Myocyte (in vitro differentiated cells): ENCODE measurements around the gene KIAA0232. TPM values are rescaled to one million over a fixed set of nuclear protein-coding genes. Genes with fewer than 3 reads are reported as not detected.
A peak's percentile ranks its signal among the peaks of the same experiment; 100 is the strongest.
"Not testable (repeated sequence)": the region's sequence is repeated elsewhere in the genome, so short reads cannot be mapped to it uniquely, and the experiment has no call there.

Experiments
- DNase-seq: peaks from one replicate; pipeline ENCODE4 v3.0.0-alpha.2; 2012; ENCODE audit warnings: low read depth
- total RNA-seq: library from RNA; depleted of rRNA; stranded (reverse); fragments of >200 nt; gene quantifications from 2 replicates; pipeline ENCODE4 v1.2.3, GENCODE V29; 2014

Gene KIAA0232
- total RNA-seq, 1 donor from 2014 or later = 64.2 TPM

DNA sequence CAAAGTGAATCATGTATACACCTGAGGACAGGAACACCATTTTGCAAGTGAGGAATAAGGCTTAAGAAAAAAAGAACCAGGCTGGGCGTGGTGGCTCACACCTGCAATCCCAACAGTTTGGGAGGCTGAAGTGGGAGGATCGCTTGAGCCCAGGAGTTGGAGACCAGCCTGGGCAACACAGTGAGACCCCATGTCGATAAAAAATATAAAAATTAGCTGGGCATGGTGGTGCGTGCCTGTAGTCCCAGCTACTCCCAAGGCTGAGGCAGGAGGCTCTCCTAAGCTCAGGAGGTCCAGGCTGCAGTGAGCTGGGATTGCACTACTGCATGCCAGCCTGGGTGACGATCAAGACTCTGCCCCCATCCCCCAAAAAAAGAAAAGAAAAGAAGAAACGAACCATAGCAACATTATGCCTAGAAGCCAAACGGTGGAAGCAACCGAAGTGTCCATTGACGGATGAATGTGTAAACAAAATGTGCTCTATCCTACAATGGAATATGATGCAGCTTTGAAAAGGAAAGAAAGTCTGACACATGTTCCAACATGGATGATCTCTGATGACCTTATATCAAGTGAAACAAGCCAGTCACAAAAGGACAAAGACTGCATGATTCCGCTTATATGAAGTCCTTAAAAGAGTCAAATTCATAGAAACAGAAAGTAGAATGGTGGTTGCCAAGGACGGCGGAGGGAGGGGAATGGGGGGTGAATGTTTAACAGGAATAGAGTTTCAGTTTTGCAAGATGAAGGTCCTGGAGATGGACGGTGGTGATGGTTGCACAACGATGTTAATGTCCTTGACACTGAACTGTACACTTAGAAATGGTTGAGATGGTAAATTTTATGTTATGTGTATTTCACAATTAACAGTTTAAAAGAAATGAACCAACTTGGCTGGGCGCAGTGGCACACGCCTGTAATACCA lies 8.6 kb upstream of the KIAA0232 start:
- no peak for DNase-seq

DNA sequence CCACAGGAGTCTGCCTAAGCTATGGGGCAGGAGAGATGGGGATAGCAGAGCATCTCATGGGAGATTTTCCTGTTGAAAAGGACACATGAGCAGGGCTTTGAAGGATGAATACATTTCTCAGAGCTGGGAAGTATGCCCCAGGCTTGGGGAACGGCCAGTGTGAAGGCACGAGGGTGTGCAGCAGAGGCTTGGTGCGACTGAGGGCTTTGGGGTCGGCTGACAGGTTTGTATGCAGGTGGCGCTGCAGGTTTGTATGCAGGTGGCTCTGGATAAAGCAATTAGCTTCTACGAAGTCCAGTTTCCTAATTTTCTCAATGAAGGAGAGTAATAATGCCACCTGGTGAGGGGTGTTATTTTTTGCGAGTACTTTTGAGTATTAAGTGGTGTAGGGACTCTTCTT lies 6.8 kb upstream of the KIAA0232 start:
- DNase-seq = no peak

DNA sequence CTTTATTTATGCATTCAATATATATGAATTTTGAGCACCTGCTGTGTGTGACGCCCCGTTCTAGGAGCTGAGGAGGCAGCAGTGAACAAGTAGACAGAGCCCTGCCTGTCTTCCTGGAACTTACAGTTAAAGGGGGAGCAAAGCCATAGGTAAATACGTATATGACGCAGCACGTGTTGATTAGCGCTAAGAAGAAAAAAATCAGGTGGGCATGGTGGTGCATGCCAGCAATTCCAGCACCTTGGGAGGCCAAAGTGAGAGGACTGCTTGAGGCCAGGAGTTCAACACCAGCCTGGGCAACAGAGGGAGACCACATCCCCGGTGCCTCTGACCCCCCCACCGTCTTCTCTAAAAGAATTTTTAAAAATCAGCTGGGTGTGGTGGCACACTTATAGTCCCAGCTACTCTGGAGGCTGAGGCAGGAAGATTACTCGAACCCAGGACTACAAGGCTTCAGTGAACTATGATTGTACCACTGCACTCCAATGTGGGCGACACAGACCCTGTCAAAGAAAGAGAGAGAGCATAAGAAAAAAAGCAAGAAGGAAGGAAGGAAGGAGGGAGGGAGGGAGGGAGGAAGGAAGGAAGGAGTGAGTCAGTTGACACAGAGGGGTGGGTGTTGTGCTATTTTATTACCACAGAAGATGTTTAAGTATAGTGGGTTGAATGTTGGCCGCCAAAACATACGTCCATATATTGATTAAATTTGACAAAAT lies 5.4 kb upstream of the KIAA0232 start:
- DNase-seq = no peak

DNA sequence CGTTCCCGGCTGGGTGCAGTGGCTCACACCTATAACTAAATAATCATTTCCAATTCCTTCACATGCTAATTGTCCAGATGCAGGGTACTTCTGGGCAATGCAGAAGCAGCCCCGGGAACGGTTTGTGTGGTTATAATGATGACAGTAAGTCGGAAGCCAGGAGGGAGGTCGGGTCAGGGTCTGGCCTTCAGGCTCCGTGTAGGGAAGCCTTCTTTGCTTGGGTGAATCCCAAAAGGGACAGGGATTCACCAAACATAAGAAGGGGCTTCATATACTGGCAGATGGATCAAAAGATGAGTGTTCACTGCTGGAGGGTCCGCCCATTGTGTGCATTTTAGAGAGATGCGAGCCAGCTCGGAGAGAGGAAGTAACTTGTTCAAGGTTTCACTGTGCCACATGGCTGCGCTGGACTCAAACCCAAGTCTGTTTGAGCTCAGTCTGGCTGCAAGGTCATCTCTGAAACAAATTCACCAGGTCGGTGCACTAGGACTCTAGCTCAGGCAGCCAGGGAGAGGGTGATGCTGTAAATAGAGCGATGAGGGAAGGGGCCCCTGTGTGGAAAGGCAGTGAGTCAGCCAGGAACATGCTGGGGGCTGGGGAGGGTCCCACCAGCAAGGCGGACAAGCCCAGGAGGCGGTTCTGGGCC lies 4.8 kb upstream of the KIAA0232 start:
- DNase-seq = no peak

DNA sequence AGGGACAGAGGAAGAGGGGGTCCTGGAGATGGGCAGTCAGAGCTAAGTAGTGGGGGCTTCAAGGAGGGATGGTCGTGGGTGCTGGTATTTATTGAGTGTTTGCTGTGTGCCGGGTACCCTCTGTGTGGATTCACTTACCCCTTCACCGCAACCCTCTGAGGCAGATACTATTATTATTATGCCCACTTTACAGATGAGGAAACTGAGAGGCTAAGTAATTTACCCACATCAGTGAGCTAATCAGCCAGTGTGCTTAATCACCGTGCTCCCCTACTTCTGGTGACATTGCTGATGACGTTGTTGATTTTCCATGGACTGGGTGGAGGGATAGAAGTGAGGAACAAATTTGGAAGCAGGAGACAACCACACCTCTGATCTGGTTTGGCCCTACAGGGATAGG lies 4.1 kb upstream of the KIAA0232 start:
- DNase-seq = no peak

DNA sequence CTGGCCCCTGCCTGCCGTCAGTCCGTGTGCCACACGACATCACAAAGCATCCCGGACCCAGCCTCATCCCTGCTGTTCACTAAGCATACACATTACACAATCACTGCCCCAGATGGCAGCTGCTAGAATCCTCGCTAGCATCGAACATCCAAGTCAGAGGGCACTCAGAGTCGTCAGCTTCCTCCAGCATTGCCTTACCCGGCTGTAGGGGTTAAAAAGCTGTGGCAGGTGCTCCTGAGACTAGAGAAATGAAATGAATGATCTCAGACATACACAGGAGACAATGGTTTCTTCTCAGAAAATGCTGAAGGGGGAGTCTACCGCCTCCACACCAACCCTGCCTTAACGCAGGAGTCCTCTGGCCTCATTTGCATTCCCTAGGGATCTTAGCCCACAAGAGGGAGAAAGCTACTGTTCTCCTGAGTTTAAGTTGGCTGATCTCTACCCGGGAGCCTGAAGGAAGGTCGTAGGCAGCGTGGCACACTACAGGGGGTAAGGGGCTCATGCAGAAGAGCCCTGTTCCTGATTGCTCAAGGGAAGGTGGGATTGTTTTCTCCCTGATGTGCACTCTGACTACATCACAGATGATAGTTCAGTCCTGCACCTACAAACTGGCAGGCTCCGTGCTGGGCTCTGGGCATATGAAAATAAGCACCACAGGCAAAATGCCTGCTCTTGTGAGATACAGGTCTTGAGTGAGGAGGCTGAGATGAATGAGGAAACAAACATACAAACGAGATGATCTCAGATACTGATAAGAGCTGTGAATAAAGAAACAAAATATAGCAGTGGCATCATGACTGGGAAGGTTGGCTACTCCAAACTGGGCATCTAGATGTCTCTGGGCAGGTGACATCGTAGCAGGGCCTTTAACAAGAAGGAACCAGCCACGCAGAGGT lies 2.6 kb upstream of the KIAA0232 start:
- peak; percentile 71 for DNase-seq

DNA sequence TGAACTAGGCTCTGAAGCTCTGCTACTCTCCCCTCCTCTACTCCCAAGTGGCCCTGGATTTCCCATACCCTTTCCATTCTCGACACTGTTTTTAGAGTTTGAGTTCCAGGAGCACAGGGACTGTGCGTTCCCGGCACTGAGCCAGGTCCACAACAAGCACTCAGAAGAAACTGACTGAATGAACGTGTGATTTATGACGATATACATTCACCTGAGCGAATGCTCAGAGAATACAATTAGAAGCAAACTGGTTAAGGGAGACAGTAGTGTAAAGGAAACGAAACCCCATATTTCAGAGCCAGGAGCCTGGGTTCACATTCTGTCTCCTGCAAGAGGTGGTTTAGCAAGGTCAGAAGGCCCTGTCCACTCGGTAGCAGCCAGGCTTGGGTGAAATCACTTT lies 1.4 kb upstream of the KIAA0232 start:
- no peak for DNase-seq

DNA sequence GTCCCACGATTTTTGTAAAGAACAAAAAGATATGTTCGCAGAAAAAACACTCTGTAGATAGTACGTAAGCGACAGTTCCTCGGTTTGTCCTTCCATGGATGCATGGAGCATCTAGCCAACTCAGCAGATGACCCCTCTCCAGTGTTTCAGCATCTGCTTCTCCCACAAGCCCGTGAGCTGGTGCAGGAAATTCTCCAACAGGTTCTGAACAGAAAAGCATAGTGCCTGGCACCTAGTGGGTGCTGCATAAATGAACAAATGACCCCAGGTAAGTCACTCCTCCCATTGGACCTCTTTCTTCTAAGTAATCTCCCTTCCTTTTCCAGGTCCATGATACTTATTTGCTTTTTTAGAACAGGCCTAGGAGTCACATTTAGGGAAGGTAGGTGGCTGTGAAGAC lies 966 bp upstream of the KIAA0232 start:
- no peak for DNase-seq

DNA sequence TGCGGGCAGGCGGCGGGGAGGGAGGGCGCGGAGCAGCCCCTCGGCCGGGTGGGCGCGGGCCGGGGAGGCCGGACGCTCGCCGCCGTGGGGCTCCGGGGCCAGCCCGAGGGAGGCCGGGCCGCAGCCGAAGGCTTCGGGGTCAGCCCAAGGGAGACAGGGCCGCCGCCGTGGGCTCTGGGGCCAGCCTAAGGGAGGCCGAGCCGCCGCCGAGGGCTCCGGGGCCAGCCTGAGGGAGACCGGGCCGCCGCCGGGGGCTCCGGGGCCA lies 251 bp downstream of the KIAA0232 start:
- DNase-seq = peak; percentile 34

DNA sequence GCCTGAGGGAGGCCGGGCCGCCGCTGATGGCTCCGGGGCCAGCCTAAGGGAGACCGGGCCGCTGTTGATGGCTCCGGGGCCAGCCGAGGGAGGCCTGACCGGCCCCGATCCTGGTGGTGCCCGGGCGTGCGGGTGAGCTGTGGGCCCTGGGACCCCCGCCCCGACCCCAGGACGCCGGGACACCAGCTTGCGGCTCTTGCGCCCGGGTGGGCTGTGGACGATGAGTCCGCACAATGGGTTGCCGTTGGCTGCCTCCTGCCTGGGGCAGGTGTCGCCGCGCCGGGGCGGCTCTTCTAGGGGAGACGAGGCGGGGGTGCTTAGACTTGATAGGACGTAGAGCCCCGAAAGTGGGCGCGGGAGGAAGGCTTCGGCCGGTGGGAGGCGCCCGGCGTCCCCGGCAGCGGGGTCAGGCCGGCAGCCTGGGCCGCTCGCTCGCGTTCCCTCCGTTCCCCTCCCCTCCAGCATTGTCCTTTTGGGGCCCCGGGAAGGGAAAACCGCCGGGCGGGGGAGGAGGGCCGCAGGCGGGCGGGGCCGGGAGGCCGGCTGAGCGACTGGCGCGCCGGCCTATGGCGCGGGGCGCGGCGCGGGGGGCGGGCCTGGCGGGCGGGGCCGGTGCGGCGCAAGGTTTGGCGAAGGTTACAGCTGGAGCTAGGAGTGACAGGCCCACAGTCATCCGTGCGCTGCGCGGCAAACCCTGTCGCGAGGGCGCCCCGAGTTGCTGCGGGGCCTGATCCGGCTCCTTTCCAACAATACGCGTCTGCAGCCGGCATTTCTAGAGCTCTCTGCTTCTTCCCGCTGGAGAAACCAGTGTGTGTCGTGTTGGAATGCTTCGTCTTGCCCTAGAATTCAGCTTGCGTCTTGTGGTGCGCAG lies 819 bp downstream of the KIAA0232 start:
- peak; percentile 94 for DNase-seq

DNA sequence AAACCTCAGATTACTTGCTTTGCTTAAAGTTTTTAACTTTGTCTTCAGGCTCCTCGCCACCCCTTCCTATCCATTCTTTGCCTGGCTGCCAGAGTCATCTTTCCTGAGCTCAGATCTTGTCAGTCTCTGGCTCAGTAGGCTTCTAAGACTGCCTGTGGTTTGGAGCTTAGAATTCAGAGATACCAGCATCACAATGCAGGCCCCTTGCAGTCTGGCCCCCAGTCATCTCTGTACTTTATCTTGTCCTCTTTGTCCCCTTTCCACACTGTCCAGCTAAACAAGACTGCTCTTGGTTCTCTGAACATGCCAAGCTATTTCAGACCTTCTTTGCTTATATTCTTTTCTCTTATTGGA lies 3.0 kb downstream of the KIAA0232 start:
- DNase-seq = no peak

DNA sequence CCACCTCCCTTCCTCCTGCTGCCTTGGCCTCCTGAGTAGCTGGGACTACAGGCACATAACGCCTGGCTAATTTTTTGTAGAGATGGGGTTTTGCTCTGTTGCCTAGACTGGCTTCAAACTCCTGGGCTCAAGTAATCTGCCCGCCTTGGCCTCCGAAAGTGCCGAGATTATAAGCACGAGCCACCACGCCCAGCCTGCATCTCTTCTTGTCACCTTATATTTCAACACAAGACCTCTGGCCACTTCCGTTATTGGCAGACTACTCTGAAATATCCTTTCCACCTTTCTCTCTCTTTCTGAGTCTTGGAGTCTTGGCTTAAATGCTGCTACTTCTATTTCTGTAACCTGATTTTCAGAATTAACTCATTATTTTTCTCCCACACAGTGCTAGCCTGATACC lies 5.6 kb downstream of the KIAA0232 start:
- no peak for DNase-seq

DNA sequence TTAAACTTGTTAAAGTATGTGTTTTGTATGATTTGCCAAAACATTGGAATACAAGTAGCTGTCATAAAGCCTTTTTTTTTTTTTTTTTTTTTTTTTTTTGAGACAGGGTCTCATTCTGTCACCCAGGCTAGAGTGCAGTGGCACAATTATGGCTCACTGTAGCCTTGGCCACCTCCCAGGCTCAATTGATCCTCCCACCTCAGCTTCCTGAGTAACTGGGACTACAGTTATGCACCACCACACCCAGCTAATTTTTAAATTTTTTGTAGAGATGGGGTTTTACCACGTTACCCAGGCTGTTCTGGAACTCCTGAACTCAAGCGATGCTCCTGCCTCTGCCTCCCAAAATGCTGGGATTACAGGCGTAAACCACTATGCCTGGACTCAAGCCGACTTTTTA lies 8.7 kb downstream of the KIAA0232 start:
- DNase-seq = not testable (repeated sequence)

DNA sequence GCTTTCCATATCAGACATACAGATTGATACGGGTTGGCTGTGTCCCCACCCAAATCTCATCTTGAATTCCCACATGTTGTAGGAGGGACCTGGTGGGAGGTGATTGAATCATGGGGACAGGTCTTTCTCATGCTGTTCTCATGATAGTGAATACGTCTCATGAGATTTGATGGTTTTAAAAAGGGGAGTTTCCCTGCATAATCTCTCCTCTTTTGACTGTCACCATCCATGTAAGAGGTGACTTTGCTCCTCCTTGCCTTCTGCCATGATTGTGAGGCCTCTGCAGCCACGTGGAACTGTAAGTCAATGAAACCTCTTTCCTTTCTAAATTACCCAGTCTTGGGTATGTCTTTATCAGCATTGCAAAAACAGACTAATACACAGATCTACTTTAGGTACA lies 9.3 kb downstream of the KIAA0232 start:
- not testable (repeated sequence) for DNase-seq

DNA sequence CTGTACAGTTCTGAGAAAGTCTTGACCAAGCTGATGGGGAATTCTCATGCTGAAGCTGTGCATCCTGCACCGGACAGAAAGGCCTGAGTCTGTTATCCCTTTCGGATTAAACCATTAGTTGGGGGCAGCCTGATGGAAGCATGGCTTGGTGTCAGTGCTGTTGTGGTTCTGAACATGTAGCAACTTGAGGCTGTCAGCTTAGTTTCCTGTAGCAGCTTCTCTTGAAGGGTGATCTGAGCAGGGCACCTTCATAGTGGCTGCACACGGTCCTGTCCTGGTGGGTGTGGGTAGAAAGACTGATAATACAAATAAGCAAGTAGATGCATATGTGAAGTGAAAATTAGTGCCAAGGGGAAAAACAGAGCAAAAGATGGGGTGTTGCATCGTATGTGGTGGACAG lies 11.7 kb downstream of the KIAA0232 start:
- DNase-seq = no peak

DNA sequence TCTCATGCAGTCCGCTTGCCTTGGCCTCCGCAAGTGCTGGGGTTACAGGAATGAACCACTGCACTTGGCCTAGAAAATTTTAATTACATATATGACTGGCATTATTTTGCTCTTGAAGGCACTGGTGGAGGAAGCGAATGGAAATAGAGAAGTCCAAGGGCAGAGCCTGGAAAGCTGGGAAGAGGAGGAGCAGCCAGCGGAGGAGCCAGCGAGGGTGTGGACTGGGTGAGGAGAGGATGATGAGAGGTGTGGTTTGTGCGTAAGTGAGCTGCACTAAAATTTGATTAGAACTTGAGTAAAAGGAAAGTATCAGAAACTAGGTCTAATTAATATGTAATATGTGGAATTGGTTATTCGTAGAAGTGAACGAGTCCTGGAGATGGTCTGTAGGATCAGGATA lies 13.3 kb downstream of the KIAA0232 start:
- DNase-seq = no peak

DNA sequence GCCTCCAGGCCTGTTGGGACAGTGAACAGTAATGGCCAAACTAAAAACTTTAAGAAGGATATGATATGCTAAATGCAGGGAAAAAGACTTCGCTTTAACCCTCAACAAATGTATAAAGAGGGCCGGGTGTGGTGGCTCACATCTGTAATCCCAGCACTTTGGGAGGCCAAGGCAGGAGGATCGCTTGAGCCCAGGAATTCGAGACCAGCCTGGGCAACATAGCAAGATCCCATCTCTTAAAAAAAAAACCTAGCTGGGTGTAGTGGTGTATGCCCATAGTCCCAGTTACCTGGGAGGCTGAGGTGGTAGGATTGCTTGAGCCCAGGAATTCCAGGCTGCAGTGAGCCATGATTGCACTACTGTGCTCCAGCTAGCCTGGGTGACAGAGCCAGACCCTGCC lies 14.8 kb downstream of the KIAA0232 start:
- not testable (repeated sequence) for DNase-seq

DNA sequence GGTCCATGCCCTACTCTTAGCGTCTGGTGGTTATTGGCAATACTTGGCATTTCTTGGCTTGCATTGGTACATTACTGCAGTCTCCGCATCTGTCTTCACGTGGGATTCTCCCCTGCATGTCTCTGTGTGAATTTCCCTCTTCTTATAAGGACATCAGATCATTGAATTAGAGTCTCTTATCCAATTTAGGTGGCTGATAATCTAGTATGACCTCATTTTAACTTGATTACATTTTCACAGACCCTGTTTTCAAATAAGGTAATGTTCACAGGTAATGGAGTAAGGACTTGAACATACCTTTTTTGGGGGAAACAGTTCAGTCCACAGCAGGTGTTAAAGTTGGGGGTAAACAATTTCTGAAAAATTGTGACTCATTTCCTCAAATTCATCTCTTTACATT lies 16.6 kb downstream of the KIAA0232 start:
- DNase-seq = no peak

DNA sequence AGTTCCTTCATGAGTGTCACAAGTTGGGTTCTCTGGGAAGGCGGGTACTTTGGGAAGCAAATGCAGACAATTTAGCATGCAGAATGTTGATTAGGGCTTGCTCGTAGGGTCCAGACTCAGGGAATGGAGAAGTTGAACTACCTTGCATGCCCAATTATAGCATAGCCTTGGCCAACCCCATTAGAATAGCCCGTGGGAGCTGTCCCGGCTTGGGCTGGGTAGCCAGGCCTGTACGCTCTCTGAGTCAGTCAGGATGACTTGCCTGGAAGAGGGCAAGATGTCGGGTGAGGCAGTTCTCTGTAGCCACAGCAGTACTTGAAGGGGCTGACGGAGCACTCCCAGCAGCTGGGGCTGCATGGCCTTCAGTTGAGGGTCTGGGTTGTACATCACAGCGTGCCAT lies 19.5 kb downstream of the KIAA0232 start:
- DNase-seq = peak; percentile 15

DNA sequence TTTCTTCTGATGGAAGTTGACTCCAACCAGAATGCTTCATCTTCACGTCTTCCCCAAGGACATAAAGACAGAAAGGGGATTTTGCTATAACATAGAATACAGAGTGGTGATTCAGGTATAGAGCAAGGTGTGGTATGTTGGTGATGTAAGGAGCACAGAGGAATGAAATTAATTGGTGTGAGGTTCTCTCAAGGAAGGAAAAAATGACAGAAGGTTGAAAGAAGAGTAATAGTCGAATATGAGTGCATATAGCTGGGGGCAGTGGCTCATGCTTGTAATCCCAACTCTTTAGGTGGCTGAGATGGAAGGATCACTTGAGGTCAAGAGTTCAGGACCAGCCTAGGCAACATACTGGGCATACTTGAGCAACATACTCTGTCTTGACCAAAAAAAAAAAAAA lies 20.1 kb downstream of the KIAA0232 start:
- no peak for DNase-seq
